Colonic mucosa (tissue), 4 donors: ENCODE data around the gene SNAP91. TPM values are rescaled to one million over a fixed set of nuclear protein-coding genes. Genes with fewer than 3 reads are reported as not detected.

Source experiments
- DNase-seq: peaks from one replicate; pipeline ENCODE4 v3.0.0-alpha.2; 2020
- H3K27ac ChIP-seq: fragments of 200-600 bp; one replicate; pipeline ENCODE4 v1.8.0; 2021
- H3K27me3 ChIP-seq: fragments of 200-600 bp; one replicate; pipeline ENCODE4 v1.8.0; 2021
- H3K36me3 ChIP-seq: fragments of 200-600 bp; one replicate; pipeline ENCODE4 v1.8.0; 2021
- H3K4me1 ChIP-seq: fragments of 200-600 bp; one replicate; pipeline ENCODE4 v1.8.0; 2021; ENCODE audit warnings: mild to moderate bottlenecking
- H3K4me3 ChIP-seq: fragments of 200-600 bp; one replicate; pipeline ENCODE4 v1.8.0; 2021
- H3K9ac ChIP-seq, 2 donors: one replicate each; pipeline ENCODE4 v1.7.0; 2013; ENCODE audit warnings: control low read depth in 2 of 2, low read depth in 2 of 2, low read length in 2 of 2
- H3K9me3 ChIP-seq: fragments of 200-600 bp; one replicate; pipeline ENCODE4 v1.8.0; 2021
- intact Hi-C: fragments of 100-400 bp; cut with DNase I; formaldehyde crosslinking; loops from one replicate; pipeline ENCODE4 v1.14.1; 2022
- total RNA-seq, 2 donors: library from RNA; stranded (reverse); fragmentation: NEBNext Ultra II Directional in 1 of 2; extraction: Animal tissue kit (Norgen Biotek cat#: 25700) in 1 of 2; gene quantifications; one replicate each; pipeline ENCODE4 v1.2.1, GENCODE V29; 2021
- TF ChIP-seq, protein P1 (sequence below): fragments of 200-600 bp; IDR thresholded peaks from one replicate; pipeline ENCODE4 v1.8.0; 2022; ENCODE audit warnings: antibody characterized with exemption, mild to moderate bottlenecking
- donor health status: healthy.
- donor health status: DM: no; HTN: no; CAD: no.
- donor health status: DM: no; HTN: no; CAD: no.

The SNAP91 gene
- total RNA-seq, 2 donors from 2014 or later: 0.45 TPM; not detected in 1

GRCh38 chr6:83514866-83515466 lies 193.9 kb downstream of the SNAP91 start:
- Histone ChIP-seq H3K27me3 (no peaks in the 10 kb centered on the region), H3K9ac (no peak overlapping the region), H3K27ac (no peak overlapping the region), H3K9me3 (no peaks in the 10 kb centered on the region), H3K4me1 (no peaks in the 10 kb centered on the region), H3K4me3 (no peak overlapping the region), H3K36me3 (no peaks in the 10 kb centered on the region)
- TF ChIP-seq, protein P1, sequence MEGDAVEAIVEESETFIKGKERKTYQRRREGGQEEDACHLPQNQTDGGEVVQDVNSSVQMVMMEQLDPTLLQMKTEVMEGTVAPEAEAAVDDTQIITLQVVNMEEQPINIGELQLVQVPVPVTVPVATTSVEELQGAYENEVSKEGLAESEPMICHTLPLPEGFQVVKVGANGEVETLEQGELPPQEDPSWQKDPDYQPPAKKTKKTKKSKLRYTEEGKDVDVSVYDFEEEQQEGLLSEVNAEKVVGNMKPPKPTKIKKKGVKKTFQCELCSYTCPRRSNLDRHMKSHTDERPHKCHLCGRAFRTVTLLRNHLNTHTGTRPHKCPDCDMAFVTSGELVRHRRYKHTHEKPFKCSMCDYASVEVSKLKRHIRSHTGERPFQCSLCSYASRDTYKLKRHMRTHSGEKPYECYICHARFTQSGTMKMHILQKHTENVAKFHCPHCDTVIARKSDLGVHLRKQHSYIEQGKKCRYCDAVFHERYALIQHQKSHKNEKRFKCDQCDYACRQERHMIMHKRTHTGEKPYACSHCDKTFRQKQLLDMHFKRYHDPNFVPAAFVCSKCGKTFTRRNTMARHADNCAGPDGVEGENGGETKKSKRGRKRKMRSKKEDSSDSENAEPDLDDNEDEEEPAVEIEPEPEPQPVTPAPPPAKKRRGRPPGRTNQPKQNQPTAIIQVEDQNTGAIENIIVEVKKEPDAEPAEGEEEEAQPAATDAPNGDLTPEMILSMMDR: peak; percentile 74
- intact Hi-C loops: loop anchor here (2.0 to 10.0 kb wide), 3 partner anchors 96 to 440 kb away; no protein-coding TSS in a partner anchor
- peak; percentile 42 for DNase-seq

DNA sequence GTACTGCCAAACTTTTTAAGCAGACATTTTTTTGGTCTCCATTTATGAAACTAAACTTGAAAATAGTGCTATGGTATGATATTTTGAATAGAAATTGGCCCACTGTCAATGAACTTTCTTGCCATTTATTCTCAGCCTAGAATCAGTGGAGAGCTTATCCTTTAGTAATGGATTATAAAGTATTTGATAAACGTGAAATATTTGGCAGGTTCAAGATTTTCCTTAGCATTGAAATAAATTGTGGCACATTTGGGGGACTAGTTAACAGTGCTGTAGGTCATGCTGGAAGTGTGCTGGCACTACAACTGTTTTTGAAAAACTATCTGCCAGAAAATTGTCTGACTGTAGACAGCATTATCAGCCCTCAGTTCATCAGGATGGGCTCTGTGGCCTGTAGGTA lies 194.4 kb downstream of the SNAP91 start:
- Histone ChIP-seq H3K27ac (no peak overlapping the region), H3K36me3 (no peaks in the 10 kb centered on the region), H3K9me3 (no peaks in the 10 kb centered on the region), H3K9ac (no peak overlapping the region), H3K27me3 (no peaks in the 10 kb centered on the region), H3K4me3 (no peak overlapping the region), H3K4me1 (no peaks in the 10 kb centered on the region)
- TF ChIP-seq, protein P1: no peak
- intact Hi-C loops: loop anchor here (2.0 to 10.0 kb wide), 3 partner anchors 96 to 440 kb away; no protein-coding TSS in a partner anchor
- no peak for DNase-seq

DNA sequence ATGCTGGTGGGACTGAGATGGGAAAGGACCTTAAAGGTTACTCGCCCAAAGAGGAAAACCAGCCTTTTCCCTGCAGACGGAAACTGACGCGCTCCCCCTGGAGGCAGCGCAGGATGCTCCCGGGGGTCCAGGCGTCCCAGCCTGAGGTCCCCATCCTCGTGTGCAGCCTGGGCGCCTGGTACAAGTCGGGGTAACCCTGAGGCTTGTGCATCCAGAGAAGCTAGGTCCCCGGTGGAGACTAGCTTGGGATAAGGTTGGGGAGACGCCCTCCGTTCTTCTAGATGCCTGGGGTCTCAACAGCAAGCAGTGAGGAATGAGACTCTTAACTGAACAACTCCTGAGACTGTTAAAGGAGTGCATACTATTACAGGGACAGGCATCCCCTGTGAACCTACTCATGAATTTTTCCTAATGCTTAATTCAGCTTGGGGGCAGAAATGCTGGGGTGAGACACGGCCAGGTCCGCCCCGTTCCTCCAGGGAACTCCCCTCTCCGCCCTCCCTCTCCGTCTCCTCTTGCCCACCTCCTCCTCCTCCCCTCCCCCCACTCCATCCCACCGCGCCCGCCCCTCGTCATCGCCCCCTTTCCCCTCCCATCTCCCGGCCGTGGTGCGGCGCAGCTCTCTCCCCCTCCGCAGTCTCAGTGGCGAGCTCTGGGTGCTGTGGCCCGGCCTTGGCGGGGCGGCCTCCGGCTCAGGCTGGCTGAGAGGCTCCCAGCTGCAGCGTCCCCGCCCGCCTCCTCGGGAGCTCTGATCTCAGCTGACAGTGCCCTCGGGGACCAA lies 196.8 kb downstream of the SNAP91 start, which contains the start of gene PRSS35:
PRSS35 (plus strand) TSS at position 634 of the 781 bp plus-strand sequence. CDS start 10,908 bp downstream, outside the sequence.
- no peak within 1 kb of the TSS for H3K27ac ChIP-seq
- peak within 1 kb of the TSS; percentile 34 for H3K4me3 ChIP-seq

DNA sequence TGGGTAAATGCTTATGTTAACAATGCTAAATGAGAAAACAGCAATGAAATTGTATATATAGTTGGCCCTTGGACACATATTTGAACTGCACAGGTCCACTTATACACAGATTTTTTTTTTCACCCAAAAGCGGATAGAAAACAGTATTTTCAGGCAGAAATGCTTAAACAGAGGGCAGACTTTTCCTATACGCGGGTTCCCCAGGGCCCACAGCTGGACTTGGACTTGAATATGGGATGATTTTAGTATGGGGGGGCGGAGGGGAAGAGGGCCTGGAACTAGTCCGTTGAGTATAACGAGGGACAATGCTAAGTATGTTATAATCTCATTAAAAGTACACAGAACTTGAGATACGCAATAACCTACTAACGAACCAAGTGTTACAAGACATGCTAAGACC lies 197.6 kb downstream of the SNAP91 start:
- H3K4me1 ChIP-seq: no peaks in the 10 kb centered on the region
- H3K9me3 ChIP-seq: no peaks in the 10 kb centered on the region
- H3K9ac ChIP-seq: no peak overlapping the region
- DNase-seq: no peak
- H3K36me3 ChIP-seq: no peaks in the 10 kb centered on the region
- no peak overlapping the region for H3K4me3 ChIP-seq
- TF ChIP-seq, protein P1: no peak
- no peaks in the 10 kb centered on the region for H3K27me3 ChIP-seq
- H3K27ac ChIP-seq: no peak overlapping the region
- intact Hi-C loops: loop anchor here (10.0 kb wide), 1 partner anchor 436 kb away; no protein-coding TSS in a partner anchor

More for the DNA sequence above, 196.8 kb downstream of the SNAP91 start, which contains the start of gene PRSS35:
- Histone ChIP-seq H3K27me3 (no peaks in the 10 kb centered on the region), H3K9me3 (no peaks in the 10 kb centered on the region), H3K4me1 (no peaks in the 10 kb centered on the region), H3K36me3 (no peaks in the 10 kb centered on the region), H3K9ac (peak within 1 kb of the TSS in 1 of 2 donors; percentile 52)
- intact Hi-C loops: loop anchor here (10.0 kb wide), 1 partner anchor 437 kb away; no protein-coding TSS in a partner anchor
- peak; percentile 57 for DNase-seq
- TF ChIP-seq, protein P1: peak; percentile 67

DNA sequence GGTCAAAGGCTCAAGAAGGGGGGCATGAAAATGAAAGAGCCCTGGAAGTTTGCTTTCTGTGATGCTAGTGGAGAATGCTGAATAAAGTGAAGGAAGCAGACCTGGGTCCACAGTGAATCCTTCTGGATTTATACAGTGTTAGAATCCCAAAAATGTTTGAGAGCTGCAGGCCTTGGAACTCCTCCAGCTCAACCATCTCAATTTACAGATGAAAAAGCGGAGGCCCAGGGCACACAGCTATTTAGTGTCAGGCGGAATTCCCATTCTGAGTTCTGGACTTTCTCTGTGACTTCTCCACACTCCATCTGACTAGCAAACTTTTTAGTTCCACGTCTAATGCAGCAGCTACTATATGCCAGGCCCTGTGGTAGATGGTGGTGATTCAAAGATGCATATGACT lies 198.1 kb downstream of the SNAP91 start:
- Histone ChIP-seq H3K36me3 (no peaks in the 10 kb centered on the region), H3K4me1 (no peaks in the 10 kb centered on the region), H3K27me3 (no peaks in the 10 kb centered on the region), H3K27ac (no peak overlapping the region), H3K9ac (no peak overlapping the region), H3K9me3 (no peaks in the 10 kb centered on the region), H3K4me3 (no peak overlapping the region)
- TF ChIP-seq, protein P1: no peak
- DNase-seq: no peak
- intact Hi-C loops: loop anchor here (10.0 kb wide), 1 partner anchor 436 kb away; no protein-coding TSS in a partner anchor
